Measurements from ENCODE around the gene SCFD2. TPM values are rescaled to one million over a fixed set of nuclear protein-coding genes. Genes with fewer than 3 reads are reported as not detected.

Gene SCFD2
- polyA plus RNA-seq, 1 of the 3 experiments (the other 2 are of a cell fraction): 14.1 TPM

DNA sequence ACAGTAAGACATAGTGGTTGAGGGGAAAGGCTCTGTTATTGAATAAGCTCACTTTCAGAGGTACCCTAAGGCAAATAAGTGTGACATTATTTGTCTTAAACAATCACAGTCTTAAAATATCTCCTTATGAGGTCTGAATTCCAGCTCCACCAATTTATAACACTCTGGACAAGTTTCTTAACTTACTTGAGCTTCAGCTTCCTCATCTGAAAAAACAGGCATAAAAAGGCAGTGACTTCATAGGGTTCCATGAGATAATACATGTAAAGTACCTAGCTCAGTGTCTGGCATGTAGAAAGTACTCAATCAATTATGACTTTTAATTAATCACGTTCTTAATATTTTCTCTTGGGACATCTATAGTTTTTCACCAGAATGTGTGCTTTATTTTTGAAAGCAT lies 301.3 kb downstream of the SCFD2 start:
- Histone ChIP-seq H3K79me2 (ENCODE audit: insufficient read depth) (no peaks in the 10 kb centered on the region; the same call in 1 of the 2 replicates), H3K4me2 (no peak overlapping the region), H3K4me3 (ENCODE audit: low read depth in 2 of 2, low read length in 1 of 2) (no peak overlapping the region), H3K27me3 (ENCODE audit: insufficient read depth) (no peaks in the 10 kb centered on the region), H2AFZ (ENCODE audit: low read depth) (no peak overlapping the region), H3K27ac (ENCODE audit: low read depth in 2 of 2, low read length in 1 of 2) (no peak overlapping the region; a peak in 1 of 4 replicates), H3K9me3 (0 out of 2 replicates have a peak, but pooled peaks cover 6% of the 10 kb centered on the region), H3K9ac (no peak overlapping the region), H3F3A (replicated peaks; ENCODE audit: insufficient read depth) (no peaks in the 10 kb centered on the region), H3K4me1 (ENCODE audit: control insufficient read depth in 1 of 2, insufficient read depth in 2 of 2, low read depth in 1 of 2, low read length in 1 of 2) (peaks cover 0 to 8% of the 10 kb centered on the region in 2 experiments; a peak in 2 of 4 replicates), H3K9me2 (no peaks in the 10 kb centered on the region), H3K36me3 (replicated peaks in 1 of 2; ENCODE audit: control insufficient read depth in 1 of 2, insufficient read depth in 2 of 2, low read length in 1 of 2) (no peaks in the 10 kb centered on the region), H4K20me1 (ENCODE audit: insufficient read depth) (no peaks in the 10 kb centered on the region)
- DNase-seq: no peak
- ChIA-PET POLR2A (no interaction called here), CTCF (interaction anchor here (2.5 kb wide), 1 partner anchor 1170 kb away, joined by 7 read pairs; no protein-coding TSS in a partner anchor)
- TF ChIP-seq, protein P1, sequence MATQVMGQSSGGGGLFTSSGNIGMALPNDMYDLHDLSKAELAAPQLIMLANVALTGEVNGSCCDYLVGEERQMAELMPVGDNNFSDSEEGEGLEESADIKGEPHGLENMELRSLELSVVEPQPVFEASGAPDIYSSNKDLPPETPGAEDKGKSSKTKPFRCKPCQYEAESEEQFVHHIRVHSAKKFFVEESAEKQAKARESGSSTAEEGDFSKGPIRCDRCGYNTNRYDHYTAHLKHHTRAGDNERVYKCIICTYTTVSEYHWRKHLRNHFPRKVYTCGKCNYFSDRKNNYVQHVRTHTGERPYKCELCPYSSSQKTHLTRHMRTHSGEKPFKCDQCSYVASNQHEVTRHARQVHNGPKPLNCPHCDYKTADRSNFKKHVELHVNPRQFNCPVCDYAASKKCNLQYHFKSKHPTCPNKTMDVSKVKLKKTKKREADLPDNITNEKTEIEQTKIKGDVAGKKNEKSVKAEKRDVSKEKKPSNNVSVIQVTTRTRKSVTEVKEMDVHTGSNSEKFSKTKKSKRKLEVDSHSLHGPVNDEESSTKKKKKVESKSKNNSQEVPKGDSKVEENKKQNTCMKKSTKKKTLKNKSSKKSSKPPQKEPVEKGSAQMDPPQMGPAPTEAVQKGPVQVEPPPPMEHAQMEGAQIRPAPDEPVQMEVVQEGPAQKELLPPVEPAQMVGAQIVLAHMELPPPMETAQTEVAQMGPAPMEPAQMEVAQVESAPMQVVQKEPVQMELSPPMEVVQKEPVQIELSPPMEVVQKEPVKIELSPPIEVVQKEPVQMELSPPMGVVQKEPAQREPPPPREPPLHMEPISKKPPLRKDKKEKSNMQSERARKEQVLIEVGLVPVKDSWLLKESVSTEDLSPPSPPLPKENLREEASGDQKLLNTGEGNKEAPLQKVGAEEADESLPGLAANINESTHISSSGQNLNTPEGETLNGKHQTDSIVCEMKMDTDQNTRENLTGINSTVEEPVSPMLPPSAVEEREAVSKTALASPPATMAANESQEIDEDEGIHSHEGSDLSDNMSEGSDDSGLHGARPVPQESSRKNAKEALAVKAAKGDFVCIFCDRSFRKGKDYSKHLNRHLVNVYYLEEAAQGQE (IDR thresholded peaks at IDR 0.05; ENCODE audit: low read depth, low read length): no peak
- TF ChIP-seq TAF1 (IDR thresholded peaks at IDR 0.05; ENCODE audit: borderline replicate concordance, low read depth, low read length) (no peak), TCF12 (IDR thresholded peaks at IDR 0.05) (no peak), JUND (IDR thresholded peaks at IDR 0.05) (no peak), RFX5 (IDR thresholded peaks at IDR 0.05; ENCODE audit: low read length) (no peak), MXI1 (IDR thresholded peaks at IDR 0.05; ENCODE audit: low read depth, low read length) (no peak), GATA2 (CRISPR knock-in tag; IDR thresholded peaks at IDR 0.05) (no peak), NRF1 (IDR thresholded peaks at IDR 0.05; ENCODE audit: low read depth, low read length) (no peak), MEF2A (IDR thresholded peaks at IDR 0.05; ENCODE audit: borderline replicate concordance, low read depth) (no peak), YY1 (IDR thresholded peaks at IDR 0.05; ENCODE audit: low read depth) (no peak), POLR2AphosphoS5 (IDR thresholded peaks at IDR 0.05; ENCODE audit: low read depth, low read length) (no peak), SIN3A (IDR thresholded peaks at IDR 0.05; ENCODE audit: borderline replicate concordance, low read depth, low read length) (no peak), FOSL2 (IDR thresholded peaks at IDR 0.05; ENCODE audit: borderline replicate concordance, low read depth) (no peak), RCOR1 (IDR thresholded peaks at IDR 0.05; ENCODE audit: low read length) (no peak), NFIC (IDR thresholded peaks at IDR 0.05; ENCODE audit: borderline replicate concordance) (no peak)
- TF ChIP-seq, protein P2, sequence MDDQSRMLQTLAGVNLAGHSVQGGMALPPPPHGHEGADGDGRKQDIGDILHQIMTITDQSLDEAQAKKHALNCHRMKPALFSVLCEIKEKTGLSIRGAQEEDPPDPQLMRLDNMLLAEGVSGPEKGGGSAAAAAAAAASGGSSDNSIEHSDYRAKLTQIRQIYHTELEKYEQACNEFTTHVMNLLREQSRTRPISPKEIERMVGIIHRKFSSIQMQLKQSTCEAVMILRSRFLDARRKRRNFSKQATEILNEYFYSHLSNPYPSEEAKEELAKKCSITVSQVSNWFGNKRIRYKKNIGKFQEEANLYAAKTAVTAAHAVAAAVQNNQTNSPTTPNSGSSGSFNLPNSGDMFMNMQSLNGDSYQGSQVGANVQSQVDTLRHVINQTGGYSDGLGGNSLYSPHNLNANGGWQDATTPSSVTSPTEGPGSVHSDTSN (IDR thresholded peaks at IDR 0.05): no peak
- TF ChIP-seq, protein P3, sequence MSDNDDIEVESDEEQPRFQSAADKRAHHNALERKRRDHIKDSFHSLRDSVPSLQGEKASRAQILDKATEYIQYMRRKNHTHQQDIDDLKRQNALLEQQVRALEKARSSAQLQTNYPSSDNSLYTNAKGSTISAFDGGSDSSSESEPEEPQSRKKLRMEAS (IDR thresholded peaks at IDR 0.05; ENCODE audit: low read depth): no peak
- TF ChIP-seq, protein P4, sequence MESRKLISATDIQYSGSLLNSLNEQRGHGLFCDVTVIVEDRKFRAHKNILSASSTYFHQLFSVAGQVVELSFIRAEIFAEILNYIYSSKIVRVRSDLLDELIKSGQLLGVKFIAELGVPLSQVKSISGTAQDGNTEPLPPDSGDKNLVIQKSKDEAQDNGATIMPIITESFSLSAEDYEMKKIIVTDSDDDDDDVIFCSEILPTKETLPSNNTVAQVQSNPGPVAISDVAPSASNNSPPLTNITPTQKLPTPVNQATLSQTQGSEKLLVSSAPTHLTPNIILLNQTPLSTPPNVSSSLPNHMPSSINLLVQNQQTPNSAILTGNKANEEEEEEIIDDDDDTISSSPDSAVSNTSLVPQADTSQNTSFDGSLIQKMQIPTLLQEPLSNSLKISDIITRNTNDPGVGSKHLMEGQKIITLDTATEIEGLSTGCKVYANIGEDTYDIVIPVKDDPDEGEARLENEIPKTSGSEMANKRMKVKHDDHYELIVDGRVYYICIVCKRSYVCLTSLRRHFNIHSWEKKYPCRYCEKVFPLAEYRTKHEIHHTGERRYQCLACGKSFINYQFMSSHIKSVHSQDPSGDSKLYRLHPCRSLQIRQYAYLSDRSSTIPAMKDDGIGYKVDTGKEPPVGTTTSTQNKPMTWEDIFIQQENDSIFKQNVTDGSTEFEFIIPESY (IDR thresholded peaks at IDR 0.05; ENCODE audit: borderline replicate concordance, low read depth): no peak
- TF ChIP-seq, protein P5, sequence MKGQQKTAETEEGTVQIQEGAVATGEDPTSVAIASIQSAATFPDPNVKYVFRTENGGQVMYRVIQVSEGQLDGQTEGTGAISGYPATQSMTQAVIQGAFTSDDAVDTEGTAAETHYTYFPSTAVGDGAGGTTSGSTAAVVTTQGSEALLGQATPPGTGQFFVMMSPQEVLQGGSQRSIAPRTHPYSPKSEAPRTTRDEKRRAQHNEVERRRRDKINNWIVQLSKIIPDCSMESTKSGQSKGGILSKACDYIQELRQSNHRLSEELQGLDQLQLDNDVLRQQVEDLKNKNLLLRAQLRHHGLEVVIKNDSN (IDR thresholded peaks at IDR 0.05; ENCODE audit: borderline replicate concordance, low read depth): no peak
- TF ChIP-seq, protein P6, sequence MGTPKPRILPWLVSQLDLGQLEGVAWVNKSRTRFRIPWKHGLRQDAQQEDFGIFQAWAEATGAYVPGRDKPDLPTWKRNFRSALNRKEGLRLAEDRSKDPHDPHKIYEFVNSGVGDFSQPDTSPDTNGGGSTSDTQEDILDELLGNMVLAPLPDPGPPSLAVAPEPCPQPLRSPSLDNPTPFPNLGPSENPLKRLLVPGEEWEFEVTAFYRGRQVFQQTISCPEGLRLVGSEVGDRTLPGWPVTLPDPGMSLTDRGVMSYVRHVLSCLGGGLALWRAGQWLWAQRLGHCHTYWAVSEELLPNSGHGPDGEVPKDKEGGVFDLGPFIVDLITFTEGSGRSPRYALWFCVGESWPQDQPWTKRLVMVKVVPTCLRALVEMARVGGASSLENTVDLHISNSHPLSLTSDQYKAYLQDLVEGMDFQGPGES (IDR thresholded peaks at IDR 0.05; ENCODE audit: low read depth, low read length): no peak
- 83% methylated on average over 1 of the region's 1 CpG for WGBS (ENCODE audit: low lambda C conversion rate)
